H1 (cell line): ENCODE results near the gene STIM1. TPM values are rescaled to one million over a fixed set of nuclear protein-coding genes. Genes with fewer than 3 reads are reported as not detected.

ENCODE experiments used
- CTCF ChIA-PET: fragments of 300-600 bp; sonication (Branson Sonifier 250); formaldehyde crosslinking; loops from one replicate; lab custom pipeline; 2021; ENCODE audit not compliant: partially characterized antibody; lab: Charles Lee
- POLR2A ChIA-PET: fragments of 300-600 bp; sonication (Branson Sonifier 250); formaldehyde crosslinking; loops from one replicate; lab custom pipeline; 2021; ENCODE audit warnings: inconsistent platforms; ENCODE audit not compliant: partially characterized antibody; lab: Charles Lee
- DNase-seq, 2 experiments: peaks; one replicate each; pipeline versions ENCODE4 v3.0.0 to v3.0.0-alpha.2; 2010 to 2022; ENCODE audit warnings: low spot score in 2 of 2, low read depth in 1 of 2, mixed read lengths in 1 of 2
- FAIRE-seq: peaks from 2 replicates; lab custom pipeline; 2011; peaks lifted over from hg19 to GRCh38; lab: Jason Lieb, UNC
- H2AFZ ChIP-seq: 2 replicates; pipeline ENCODE4 v1.8.1; 2012; ENCODE audit warnings: low read length, inconsistent platforms
- H2AK5ac ChIP-seq: 2 replicates; pipeline ENCODE4 v1.6.1; 2013; ENCODE audit warnings: low read depth, low read length
- H2BK120ac ChIP-seq: replicated peaks from 2 replicates; pipeline ENCODE3; 2013; ENCODE audit warnings: low read depth, low read length, inconsistent platforms
- H2BK12ac ChIP-seq: 2 replicates; pipeline ENCODE4 v1.6.1; 2013; ENCODE audit warnings: low read depth, low read length
- H2BK15ac ChIP-seq: 2 replicates; pipeline ENCODE4 v1.6.1; 2013; ENCODE audit warnings: low read length
- H2BK20ac ChIP-seq: 2 replicates; pipeline ENCODE4 v1.6.1; 2013; ENCODE audit warnings: low read length
- H2BK5ac ChIP-seq: 2 replicates; pipeline ENCODE4 v1.6.1; 2013; ENCODE audit warnings: low read depth, low read length
- H3K14ac ChIP-seq: 2 replicates; pipeline ENCODE4 v1.6.1; 2013; ENCODE audit warnings: inconsistent platforms; ENCODE audit not compliant: insufficient read length
- H3K18ac ChIP-seq: 2 replicates; pipeline ENCODE4 v1.6.1; 2013; ENCODE audit warnings: low read length; ENCODE audit errors: extremely low read depth
- H3K23ac ChIP-seq: 2 replicates; pipeline ENCODE4 v1.6.1; 2013; ENCODE audit warnings: inconsistent platforms; ENCODE audit not compliant: insufficient read length
- H3K23me2 ChIP-seq: 2 replicates; pipeline ENCODE4 v1.6.1; 2013; ENCODE audit warnings: low read depth, low read length
- H3K27ac ChIP-seq: 2 replicates; pipeline ENCODE4 v1.6.1; 2011; ENCODE audit warnings: low read depth, low read length, inconsistent platforms
- H3K27me3 ChIP-seq, 4 experiments: replicated peaks in 1 of 4; 1 replicate in 1 of 4; 2 replicates in 3 of 4; pipeline versions ENCODE4 v1.6.1 to v1.8.1; 2011 to 2013; ENCODE audit warnings: low read length in 3 of 4, mild to moderate bottlenecking in 3 of 4, inconsistent platforms in 2 of 4, mixed read lengths in 2 of 4, moderate library complexity in 1 of 4; ENCODE audit not compliant: control insufficient read depth in 3 of 4, insufficient read depth in 3 of 4; ENCODE audit errors: extremely low read depth in 1 of 4
- H3K36me3 ChIP-seq, 4 experiments: 2 replicates each; pipeline versions ENCODE4 v1.6.1 to v1.8.1; 2011 to 2013; ENCODE audit warnings: mild to moderate bottlenecking in 4 of 4, low read length in 3 of 4, moderate library complexity in 2 of 4, control low read depth in 1 of 4, inconsistent platforms in 1 of 4; ENCODE audit not compliant: insufficient read depth in 4 of 4, control insufficient read depth in 2 of 4
- H3K4ac ChIP-seq: replicated peaks from 2 replicates; pipeline ENCODE3; 2013; ENCODE audit warnings: low read length, low read depth, mixed read lengths, inconsistent platforms; ENCODE audit not compliant: insufficient read length
- H3K4me1 ChIP-seq, 4 experiments: replicated peaks in 1 of 4; 1 replicate in 1 of 4; 2 replicates in 3 of 4; pipeline versions ENCODE4 v1.6.1 to v1.8.1; 2011 to 2013; ENCODE audit warnings: low read length in 3 of 4, inconsistent platforms in 2 of 4, mixed read lengths in 1 of 4; ENCODE audit not compliant: insufficient read depth in 4 of 4, control insufficient read depth in 3 of 4
- H3K4me2 ChIP-seq, 2 experiments: 2 replicates each; pipeline versions ENCODE4 v1.6.1 to v1.8.1; 2011 to 2013; ENCODE audit warnings: low read depth in 2 of 2, low read length in 2 of 2, control low read depth in 1 of 2, inconsistent platforms in 1 of 2, mild to moderate bottlenecking in 1 of 2; ENCODE audit not compliant: insufficient read depth in 1 of 2
- H3K4me3 ChIP-seq, 4 experiments: fragments of 200-600, 300-600 bp in 1 of 4; sonication (generic), shearing (Covaris generic), sonication (Bioruptor Twin) in 1 of 4; 2 replicates each; pipeline versions ENCODE4 v1.5.1 to v1.8.1; 2011 to 2016; ENCODE audit warnings: low read length in 4 of 4, low read depth in 3 of 4, control low read depth in 2 of 4, inconsistent platforms in 2 of 4, mild to moderate bottlenecking in 2 of 4, mixed read lengths in 1 of 4, moderate library complexity in 1 of 4; ENCODE audit not compliant: insufficient read depth in 2 of 4; ENCODE audit errors: extremely low read depth in 1 of 4
- H3K56ac ChIP-seq: replicated peaks from 2 replicates; pipeline ENCODE3; 2013; ENCODE audit warnings: low read depth, mild to moderate bottlenecking, mixed read lengths, low read length, inconsistent platforms; ENCODE audit not compliant: insufficient read length
- H3K79me1 ChIP-seq: 2 replicates; pipeline ENCODE4 v1.6.1; 2013; ENCODE audit warnings: low read depth, low read length, control low read depth
- H3K79me2 ChIP-seq, 2 experiments: 2 replicates each; pipeline versions ENCODE4 v1.6.1 to v1.8.1; 2012 to 2013; ENCODE audit warnings: low read length in 2 of 2, mild to moderate bottlenecking in 2 of 2, inconsistent platforms in 1 of 2; ENCODE audit not compliant: insufficient read depth in 2 of 2, control insufficient read depth in 1 of 2
- H3K9ac ChIP-seq, 4 experiments: replicated peaks in 1 of 4; 1 replicate in 1 of 4; 2 replicates in 3 of 4; pipeline versions ENCODE4 v1.6.1 to v1.8.1; 2011 to 2013; ENCODE audit warnings: low read depth in 3 of 4, low read length in 3 of 4, control low read depth in 2 of 4, mild to moderate bottlenecking in 2 of 4, moderate library complexity in 2 of 4, inconsistent platforms in 1 of 4; ENCODE audit errors: extremely low read depth in 1 of 4
- H3K9me3 ChIP-seq, 2 experiments: 2 replicates each; pipeline versions ENCODE4 v1.6.1 to v1.8.1; 2012 to 2013; ENCODE audit warnings: mild to moderate bottlenecking in 2 of 2, moderate library complexity in 2 of 2, control low read depth in 1 of 2, inconsistent platforms in 1 of 2, low read depth in 1 of 2, low read length in 1 of 2, mixed read lengths in 1 of 2; ENCODE audit not compliant: insufficient read depth in 2 of 2
- H4K20me1 ChIP-seq, 2 experiments: replicated peaks in 1 of 2; 2 replicates each; pipeline versions ENCODE3 to v1.8.1; 2011 to 2013; ENCODE audit warnings: inconsistent platforms in 2 of 2, low read length in 2 of 2, mild to moderate bottlenecking in 1 of 2; ENCODE audit not compliant: insufficient read depth in 2 of 2, control insufficient read depth in 1 of 2
- H4K5ac ChIP-seq: 2 replicates; pipeline ENCODE4 v1.6.1; 2013; ENCODE audit warnings: low read length, low read depth, mixed read lengths, inconsistent platforms; ENCODE audit not compliant: insufficient read length
- H4K8ac ChIP-seq: 2 replicates; pipeline ENCODE4 v1.8.0; 2013; ENCODE audit warnings: mild to moderate bottlenecking, moderate library complexity, low read length, inconsistent platforms; ENCODE audit not compliant: insufficient read depth; ENCODE audit errors: extremely low read depth
- H4K91ac ChIP-seq: replicated peaks from 2 replicates; pipeline ENCODE3; 2013; ENCODE audit warnings: low read length, mixed read lengths, inconsistent platforms; ENCODE audit not compliant: insufficient read length
- EZH2 ChIP-seq: fragments of 200-600 bp; sonication (generic); IDR thresholded peaks from 2 replicates; pipeline ENCODE4 v1.7.1; 2012; ENCODE audit warnings: low read depth, mild to moderate bottlenecking, moderate library complexity, low read length, inconsistent platforms; ENCODE audit not compliant: severe bottlenecking
- SAP30 ChIP-seq: fragments of 300-600 bp; sonication (generic); IDR thresholded peaks from 2 replicates; pipeline ENCODE4 v1.7.1; 2012; ENCODE audit warnings: low read length, moderate library complexity, mild to moderate bottlenecking, inconsistent platforms; ENCODE audit not compliant: insufficient read depth, insufficient replicate concordance
- SP2 ChIP-seq: IDR thresholded peaks from 2 replicates; pipeline ENCODE4 v1.6.1; 2012; ENCODE audit warnings: mild to moderate bottlenecking, low read length, inconsistent platforms
- SRF ChIP-seq: IDR thresholded peaks from 2 replicates; pipeline ENCODE4 v1.6.1; 2011; ENCODE audit warnings: mild to moderate bottlenecking, low read depth, low read length, moderate library complexity
- ZNF274 ChIP-seq: IDR thresholded peaks from 2 replicates; pipeline ENCODE4 v1.7.0; 2012; ENCODE audit warnings: low read length, borderline replicate concordance; ENCODE audit errors: extremely low read depth
- WGBS, 2 experiments: shearing (Covaris generic) in 1 of 2; methylation state at CpG; one replicate each; pipeline versions ENCODE4 v1.1.6 to v1.1.7; 2013 to 2015; ENCODE audit warnings: low lambda C conversion rate in 2 of 2, mixed read lengths in 2 of 2, inconsistent platforms in 1 of 2, low coverage in 1 of 2, missing lambda C conversion rate in 1 of 2; ENCODE audit not compliant: insufficient replicate concordance in 2 of 2, insufficient coverage in 1 of 2, insufficient read length in 1 of 2; ENCODE audit errors: extremely low coverage in 1 of 2, missing lambda C conversion rate in 1 of 2; 5-methylcytosine and 5-hydroxymethylcytosine counted together
- polyA plus RNA-seq, 7 experiments: library from polyadenylated mRNA; depleted of rRNA in 3 of 7; stranded (reverse) in 5 of 7; unstranded in 2 of 7; fragments of >200 nt in 5 of 7; fragments of 200-250 nt in 2 of 7; gene quantifications; 1 replicate in 5 of 7; 2 replicates in 1 of 7; 4 replicates in 1 of 7; pipeline versions ENCODE4 v1.2.1 to v1.2.3, GENCODE V29; 2011 to 2013; ENCODE audit warnings: missing spikeins in 2 of 7, mixed read lengths in 2 of 7
- total RNA-seq: library from RNA; stranded (reverse); fragmentation: NEBNext Ultra II Directional; extraction: Animal tissue kit (Norgen Biotek cat#: 25700); gene quantifications from 2 replicates; pipeline ENCODE4 v1.2.1, GENCODE V29; 2021

The STIM1 gene
- total and polyA plus RNA-seq, 2 of the 8 experiments (the other 6 are each of a cell fraction or from before 2014, with no cell fraction given), result 11.1 to 12.2 TPM

- 87% methylated on average over 2 of the region's 2 CpGs; no CpG with 5 or more reads in 1 of the 2 experiments for WGBS, 2 experiments
- Histone ChIP-seq H2BK12ac (no peak overlapping the region), H3K18ac (no peak overlapping the region), H3K56ac (no peak overlapping the region), H2AFZ (no peak overlapping the region), H3K79me1 (peaks cover 3% of the 10 kb centered on the region; the same call in 1 of the 2 replicates), H4K5ac (no peak overlapping the region), H3K36me3 (no peaks in the 10 kb centered on the region), H2BK5ac (no peak overlapping the region), H4K8ac (no peak overlapping the region), H3K27ac (no peak overlapping the region), H3K4me3 (no peak overlapping the region), H3K23ac (no peak overlapping the region), H3K27me3 (no peaks in the 10 kb centered on the region), H2BK120ac (no peak overlapping the region), H2AK5ac (no peak overlapping the region), H3K4ac (no peak overlapping the region), H4K20me1 (peaks cover 0 to 2% of the 10 kb centered on the region in 2 experiments), H3K23me2 (no peaks in the 10 kb centered on the region), H2BK20ac (no peak overlapping the region), H3K4me1 (peaks cover 0 to 5% (median 0%) of the 10 kb centered on the region in 4 experiments; a peak in 1 of 7 replicates), H3K79me2 (no peaks in the 10 kb centered on the region), H3K14ac (no peak overlapping the region), H4K91ac (no peak overlapping the region), H3K9ac (no peak overlapping the region), H3K9me3 (no peaks in the 10 kb centered on the region), H2BK15ac (no peak overlapping the region), H3K4me2 (no peak overlapping the region)
- DNase-seq, result no peak
- FAIRE-seq, result no peak
- ChIA-PET POLR2A (no interaction called here), CTCF (interaction anchor here (0.8 to 1.6 kb wide), 2 partner anchors 10 to 167 kb away, joined by 3 read pairs; no protein-coding TSS in a partner anchor)
- TF ChIP-seq SRF (no peak), SAP30 (no peak), SP2 (no peak), ZNF274 (no peak), EZH2 (no peak)
These were observed 50.7 kb downstream of the STIM1 start for GRCh38 chr11:3906166-3906565.
